Hippocampal formation (tissue), 2 donors: ENCODE data around the gene LRRC4C.
A peak's percentile ranks its signal among the peaks of the same experiment; 100 is the strongest.
"Not testable (repeated sequence)": the region's sequence is repeated elsewhere in the genome, so short reads cannot be mapped to it uniquely, and the experiment has no call there.

Source experiments
- DNase-seq, 2 donors: peaks; one replicate each; lab custom pipeline; 2025; lab: John Stamatoyannopoulos, UW

The LRRC4C gene

DNA sequence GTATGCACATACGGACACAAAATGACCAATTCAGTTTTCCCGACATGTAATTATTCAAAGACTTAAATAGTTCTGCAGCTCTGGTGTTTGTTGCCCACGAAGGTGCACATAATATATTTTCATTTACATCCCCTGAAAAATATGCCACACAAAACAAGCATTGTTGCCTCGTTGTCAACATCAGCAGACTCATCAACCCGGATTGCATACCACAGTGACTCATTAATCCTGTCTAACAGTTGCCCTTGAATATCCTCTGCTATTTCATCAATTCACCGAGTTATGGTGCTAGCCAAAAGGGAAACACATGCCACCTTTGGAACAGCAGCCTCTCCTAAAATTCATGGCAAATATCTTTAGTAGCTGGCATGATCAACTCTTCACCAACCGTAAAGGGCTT is 582.2 kb downstream of the LRRC4C start:
- no peak for DNase-seq

DNA sequence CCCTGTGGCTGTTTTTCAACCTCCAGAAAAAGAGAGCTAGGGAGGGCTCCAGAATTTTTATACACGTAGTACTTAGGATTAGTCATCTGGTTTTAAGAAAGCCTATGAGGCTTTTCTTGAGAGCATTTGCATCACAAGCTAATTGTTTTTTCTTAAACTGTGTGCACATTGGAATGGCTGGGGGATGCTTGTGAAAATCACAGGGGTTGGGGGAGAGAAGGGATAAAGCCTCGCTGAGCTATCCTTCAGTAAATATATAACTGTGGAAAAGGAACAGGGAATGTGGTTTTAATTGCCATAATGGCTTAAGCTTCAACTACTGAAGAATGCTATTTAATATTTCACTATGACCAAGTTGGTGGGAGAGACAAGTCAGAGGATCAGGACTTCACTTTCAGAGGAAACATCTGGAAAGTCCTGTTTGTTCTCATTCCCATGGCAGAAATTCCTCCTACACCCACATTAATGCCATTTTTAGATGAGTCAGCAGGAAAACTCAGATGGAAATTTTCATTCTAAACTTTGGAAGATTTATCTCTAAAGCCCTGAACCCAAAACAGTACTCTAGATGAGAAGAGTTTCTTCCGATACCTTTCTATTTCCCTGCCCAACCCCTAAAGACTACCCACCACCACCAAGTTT is 591.3 kb downstream of the LRRC4C start:
- DNase-seq, result no peak

DNA sequence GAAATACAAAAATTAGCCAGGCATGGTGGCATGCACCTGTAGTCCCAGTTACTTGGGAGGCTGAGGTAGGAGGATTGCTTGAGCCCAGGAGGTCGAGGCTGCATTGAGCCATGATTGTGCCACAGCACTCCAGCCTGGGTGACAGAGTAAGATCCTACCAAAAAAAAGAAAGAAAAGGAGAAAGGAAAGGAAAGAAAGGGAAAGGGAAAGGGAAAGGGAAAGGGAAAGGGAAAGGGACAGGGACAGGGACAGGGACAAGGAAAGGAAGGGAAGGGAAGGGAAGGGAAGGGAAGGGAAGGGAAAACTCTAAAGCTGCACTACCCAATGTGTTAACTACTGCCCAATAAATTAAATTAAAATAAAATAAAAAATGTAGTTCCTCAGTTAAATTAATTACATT is 601.7 kb downstream of the LRRC4C start:
- DNase-seq, result not testable (repeated sequence)

DNA sequence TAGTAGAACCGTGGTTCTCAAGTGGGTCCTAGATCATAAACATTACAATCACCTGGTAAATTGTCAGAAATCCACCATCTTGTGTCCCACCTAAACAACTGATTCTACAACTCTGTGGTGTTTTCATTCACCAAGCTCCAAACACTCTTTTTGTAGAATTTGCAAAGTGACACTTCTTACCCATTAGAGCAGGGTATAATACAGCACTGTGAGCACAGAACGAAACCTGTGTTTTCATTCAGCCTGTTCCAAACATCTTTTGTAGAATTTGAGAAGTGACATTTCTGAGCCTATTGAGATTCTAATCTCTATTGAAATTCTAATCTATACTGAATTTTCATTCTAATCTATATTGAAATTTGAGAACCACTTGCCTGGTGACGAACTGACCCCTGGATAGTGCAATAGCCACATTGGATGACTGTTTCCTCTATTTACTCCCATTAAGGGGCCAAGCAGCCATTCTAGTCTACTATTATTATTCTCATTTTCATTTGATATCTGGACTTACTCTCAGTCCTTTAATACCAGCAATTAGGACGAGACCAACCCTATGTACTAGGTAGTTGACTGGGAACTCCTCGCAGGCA is 616.6 kb downstream of the LRRC4C start:
- no peak for DNase-seq

DNA sequence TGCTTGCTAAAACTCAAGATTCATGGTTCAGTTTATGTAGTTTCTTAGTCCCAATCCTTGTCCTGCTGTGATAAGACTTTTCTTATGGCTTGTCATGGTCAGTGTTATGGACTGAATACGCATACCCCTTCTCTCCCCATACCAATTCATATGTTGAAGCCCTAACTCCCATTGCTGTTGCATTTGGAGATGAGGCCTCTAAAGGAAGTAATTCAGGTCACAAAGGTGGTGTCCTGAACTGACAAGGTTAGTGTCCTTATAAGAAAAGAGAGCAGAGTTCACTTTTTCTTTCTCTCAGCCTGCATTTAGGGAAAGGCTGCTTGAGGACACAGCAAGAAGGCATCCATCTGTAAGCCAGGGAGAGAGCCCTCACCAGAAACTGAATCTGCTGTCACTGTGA is 618.2 kb downstream of the LRRC4C start:
- no peak for DNase-seq

DNA sequence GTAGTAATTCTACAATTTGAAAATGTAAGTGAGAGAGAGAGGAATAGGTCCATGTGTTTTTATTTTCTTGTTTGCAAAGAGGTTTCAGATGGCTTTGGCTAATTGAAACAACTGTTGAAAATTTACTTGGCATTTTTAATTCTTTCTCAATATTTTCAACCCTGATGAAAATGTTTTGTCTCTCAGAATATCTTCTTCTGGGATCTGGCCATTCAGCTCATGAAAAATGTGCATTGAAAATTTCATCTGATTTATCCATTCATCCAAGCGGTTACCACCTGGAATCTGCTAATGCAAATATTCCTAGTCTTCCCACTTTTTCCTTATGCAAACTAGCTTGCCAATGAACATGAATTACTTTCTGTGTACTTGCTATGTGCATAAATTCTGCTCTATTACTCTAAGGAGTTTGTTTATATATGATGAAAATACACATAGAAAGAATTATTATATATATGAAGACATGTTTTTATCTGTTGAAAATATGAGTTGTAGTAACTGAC is 621.2 kb downstream of the LRRC4C start:
- no peak for DNase-seq

DNA sequence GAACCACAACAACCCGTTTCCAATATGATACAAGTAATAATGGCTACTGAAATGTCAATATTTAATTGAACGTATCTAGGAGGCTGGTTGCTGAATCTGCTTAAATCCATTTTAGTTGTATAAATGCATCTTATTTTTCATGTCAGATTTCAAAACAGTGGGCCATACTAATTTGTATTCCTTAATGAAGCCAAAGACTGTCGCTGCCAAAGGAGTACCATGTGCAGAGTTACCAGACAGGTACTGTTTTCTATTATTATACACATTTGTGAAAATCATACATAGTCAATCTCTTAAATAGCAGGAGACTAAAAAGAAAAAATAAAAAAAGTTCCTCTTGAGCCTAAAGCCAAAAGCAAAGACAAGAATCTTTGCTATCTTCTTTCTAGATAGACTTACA is 632.3 kb downstream of the LRRC4C start:
- no peak for DNase-seq

DNA sequence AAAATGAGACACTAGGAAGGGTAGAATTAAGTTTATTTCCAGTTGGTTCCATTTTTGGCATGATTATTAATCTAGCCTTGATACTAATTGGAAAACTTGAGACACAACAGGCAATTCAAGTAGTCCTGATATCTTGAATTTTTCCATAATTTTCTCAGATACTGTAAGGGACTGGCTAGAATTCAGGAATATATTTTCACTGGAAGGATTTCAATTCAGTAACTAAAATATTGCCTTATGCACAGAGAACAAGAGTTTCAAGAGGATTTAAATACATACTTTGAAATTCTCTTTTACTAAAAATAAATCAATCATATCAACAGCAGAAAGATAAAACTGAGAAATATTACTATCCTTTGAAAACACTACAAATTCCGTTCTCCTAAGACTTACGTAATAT is 632.9 kb downstream of the LRRC4C start:
- no peak for DNase-seq

DNA sequence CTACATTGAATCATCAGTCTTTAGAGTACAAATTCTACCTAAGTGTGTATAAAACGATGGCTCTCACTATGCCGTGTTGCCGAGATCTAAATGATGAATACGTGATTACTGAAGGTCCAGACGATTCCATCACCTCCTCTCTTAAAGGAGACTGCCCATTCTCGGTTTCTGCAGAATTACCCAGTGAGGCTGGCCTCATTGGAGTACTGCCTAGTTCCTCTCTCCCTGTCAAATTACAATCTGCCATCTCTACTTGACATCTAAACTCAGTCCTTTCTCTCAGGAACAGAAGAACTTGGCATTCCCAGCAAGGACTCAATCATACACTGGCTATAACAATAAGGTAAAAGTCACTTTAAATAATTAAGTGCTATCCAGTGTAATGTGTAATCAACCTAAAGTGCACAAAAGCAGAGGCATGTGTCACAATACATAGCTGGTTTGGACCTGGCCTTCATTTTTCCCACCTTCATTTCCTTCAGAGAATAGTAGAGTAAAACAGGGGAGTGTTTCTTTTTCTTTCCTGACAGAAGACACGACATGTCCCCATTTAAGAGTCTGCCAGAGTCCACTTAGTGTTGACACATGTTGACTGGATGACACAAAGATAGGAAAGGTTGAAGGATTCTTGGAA is 634.1 kb downstream of the LRRC4C start:
- no peak for DNase-seq

DNA sequence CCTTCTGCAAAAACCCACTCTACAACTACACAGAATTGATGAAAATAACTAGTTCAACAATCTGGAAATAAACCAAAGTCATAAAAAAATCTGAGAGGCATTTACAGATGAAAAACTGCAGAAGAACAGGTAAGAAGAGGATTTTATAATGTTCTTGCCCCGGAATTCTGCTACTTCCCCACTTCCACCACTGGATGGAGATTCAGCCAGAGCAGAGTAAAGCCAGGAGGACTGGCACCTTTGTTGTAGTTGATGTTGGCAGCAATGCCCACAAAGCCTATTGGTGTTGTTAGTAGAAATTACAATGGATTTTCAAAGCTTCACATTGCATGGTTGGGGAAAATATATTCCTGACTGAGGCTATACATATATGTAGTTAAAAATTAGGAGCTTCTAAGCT is 640.2 kb downstream of the LRRC4C start:
- DNase-seq, result no peak

DNA sequence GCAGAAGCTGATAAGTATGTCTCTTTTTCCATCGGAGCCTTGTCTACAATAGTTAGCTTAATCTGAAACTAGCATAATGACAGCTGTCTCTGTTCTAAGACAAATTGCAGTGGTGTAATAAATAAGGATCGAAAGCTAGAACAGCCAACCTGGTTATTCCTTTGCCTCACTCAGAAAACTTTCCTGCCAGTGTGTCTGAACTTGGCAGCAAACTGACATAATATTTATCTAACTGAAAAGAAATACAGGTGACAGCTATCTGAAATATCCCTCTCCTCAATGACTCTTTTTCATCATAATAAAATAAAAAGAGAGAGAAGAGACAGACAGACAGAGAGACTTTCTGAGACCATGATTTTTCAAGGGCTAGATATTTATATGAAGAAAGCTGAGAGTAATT is 642.5 kb downstream of the LRRC4C start:
- no peak for DNase-seq

DNA sequence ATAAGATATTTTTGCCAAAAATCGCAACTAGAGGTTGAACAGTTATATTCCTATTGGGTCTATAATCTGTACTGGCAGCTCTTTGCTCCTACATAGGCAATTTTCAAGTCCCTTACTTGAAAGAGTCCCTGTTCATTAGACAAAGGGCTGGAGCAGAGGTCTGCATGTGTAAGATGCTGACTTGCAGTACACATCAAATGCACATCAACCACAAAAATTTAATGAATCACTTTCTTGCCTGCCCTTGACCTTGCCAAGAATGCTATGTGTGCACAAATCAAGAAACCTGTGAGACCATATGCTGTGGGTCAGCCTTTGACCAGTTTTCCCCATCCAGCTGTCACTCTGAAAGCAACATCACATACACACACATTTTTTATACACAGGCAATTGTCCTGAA is 661.5 kb downstream of the LRRC4C start:
- no peak for DNase-seq

DNA sequence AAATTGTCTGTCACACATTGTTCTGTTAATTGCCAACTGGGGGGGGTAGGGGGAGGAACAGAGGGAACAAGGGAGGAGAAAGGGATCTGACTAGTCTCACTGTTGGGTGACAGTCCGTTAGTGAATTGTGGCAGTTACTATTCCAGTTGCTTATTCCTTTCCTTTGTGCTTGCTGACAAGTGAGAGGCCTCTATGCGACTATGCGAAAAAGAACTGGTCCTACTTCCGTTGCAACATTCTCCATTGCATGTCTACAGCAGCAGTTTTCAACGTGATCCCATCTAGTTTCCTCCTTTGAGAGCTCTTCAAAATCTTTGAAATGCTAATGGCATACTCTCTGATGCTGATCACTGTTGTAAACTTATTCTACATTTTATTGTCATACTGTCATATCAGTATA is 672.2 kb downstream of the LRRC4C start:
- no peak for DNase-seq

DNA sequence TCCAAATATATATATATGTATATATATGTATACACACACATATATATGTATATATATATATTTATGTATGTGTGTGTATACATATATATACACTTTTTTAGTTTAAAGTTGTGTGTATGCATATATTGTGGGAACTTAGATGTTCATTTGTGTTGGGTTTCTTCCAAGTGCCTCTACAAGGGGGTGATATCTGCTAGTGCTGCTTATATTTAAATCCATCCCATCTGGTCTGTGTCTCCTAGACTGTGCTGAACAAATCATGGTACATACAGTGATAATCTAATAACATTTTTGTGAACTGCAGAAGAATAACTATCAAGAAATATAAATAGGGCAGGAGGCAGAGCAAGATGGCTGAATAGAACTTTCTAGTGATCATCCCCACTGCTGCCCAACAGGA is 696.4 kb downstream of the LRRC4C start:
- DNase-seq, result no peak

DNA sequence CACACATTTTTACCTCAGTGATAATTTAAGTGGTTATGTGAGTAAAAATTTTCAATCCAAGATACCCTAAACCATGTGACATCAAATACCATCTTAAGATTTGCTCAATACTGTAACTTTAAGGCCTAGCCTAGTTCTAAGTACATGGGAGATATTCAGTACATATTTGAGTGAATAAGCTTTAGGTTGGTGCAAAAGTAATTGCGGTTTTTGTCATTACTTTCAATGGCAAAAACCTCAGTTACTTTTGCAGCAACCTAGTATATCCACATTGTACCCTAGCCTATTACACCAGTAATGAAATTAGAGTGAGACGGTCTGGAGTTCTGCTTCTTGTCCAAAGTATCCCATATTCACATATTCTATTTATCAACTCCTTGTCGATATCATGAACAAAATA is 700.1 kb downstream of the LRRC4C start:
- DNase-seq, result no peak

DNA sequence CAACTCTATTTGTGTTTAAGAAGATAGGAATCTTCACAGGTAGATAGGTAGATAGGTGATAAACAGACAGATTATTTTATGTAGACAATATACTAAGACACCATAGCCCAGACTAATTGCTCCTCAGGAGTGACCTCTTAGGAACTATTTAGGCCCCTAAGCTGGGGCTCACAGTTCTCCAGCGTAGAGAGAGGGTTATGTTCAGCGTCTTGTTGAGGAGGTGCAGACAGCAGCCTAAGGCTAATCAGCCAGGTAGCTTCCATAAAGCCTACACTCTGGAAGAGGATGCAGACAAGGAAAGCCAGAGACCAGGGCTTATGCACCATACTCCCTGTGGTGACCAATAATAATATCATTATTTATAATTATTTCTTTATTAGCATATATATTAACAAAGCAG is 705.2 kb downstream of the LRRC4C start:
- no peak for DNase-seq

DNA sequence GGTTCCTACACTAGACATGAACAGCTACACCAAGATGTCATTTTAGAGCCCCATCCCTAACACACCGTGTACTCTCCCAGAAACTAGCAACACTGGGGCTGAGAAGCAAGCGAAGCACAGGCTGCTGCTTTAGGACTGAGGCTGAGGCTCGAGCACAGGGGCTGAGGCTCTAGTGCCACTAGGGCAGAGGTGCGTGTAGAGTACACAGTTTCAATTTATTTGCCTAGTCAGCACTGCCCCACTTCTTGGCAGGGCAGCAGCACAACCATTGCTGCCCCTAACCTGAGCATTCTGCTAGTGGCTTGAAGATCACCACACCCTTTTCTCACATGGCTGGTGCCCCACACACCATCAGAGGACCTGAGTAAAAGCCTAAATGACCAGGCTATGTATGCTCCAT is 713.2 kb downstream of the LRRC4C start:
- no peak for DNase-seq

DNA sequence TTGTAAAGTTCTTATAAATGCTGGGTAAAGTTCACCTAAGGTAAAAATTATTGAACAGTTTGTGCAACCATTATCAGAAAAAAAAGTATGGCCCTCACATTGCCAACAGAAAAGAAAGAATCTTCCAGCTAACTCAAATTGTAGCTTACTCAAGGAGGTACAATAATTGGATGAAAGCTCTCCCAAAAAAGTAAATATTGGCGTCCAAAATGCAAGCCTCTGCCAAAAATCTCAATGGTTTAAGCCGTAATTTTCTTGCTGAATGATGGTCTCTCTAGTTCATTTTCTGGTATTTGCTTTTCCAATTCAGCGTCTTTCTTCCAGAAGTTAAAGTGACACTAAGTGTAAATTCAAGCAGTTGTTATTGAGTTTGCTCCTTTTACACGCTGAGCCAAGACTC is 727.3 kb downstream of the LRRC4C start:
- DNase-seq, result peak in 1 of 2 donors; percentile 16

DNA sequence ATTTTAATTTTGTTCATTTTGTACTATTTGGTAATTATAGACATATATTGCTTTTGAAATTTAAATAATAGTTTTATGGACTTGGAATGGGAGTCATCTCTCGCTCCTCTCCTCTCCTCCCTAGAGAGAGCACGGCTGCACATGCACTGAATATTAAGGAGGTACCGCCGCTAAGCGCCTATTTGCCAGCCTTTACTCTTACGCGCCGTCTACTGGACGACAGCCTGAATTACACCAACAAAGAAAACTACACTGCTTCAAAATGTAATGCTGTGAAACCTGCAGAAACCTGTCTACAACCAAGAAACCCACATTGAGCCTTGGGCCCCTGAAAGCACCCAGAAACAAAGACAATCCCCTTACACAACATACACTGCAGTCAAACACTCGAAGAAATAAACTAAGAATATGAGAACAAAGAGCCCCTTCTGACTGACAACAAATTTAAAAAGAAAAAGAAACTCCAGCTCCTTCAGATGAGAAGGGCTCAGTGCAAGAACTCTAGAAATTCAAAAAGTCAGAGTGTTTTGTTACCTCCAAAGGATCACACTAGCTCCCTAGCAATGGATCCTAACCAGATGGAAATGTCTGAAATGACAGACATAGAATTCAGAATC is 737.2 kb downstream of the LRRC4C start:
- DNase-seq, result no peak

DNA sequence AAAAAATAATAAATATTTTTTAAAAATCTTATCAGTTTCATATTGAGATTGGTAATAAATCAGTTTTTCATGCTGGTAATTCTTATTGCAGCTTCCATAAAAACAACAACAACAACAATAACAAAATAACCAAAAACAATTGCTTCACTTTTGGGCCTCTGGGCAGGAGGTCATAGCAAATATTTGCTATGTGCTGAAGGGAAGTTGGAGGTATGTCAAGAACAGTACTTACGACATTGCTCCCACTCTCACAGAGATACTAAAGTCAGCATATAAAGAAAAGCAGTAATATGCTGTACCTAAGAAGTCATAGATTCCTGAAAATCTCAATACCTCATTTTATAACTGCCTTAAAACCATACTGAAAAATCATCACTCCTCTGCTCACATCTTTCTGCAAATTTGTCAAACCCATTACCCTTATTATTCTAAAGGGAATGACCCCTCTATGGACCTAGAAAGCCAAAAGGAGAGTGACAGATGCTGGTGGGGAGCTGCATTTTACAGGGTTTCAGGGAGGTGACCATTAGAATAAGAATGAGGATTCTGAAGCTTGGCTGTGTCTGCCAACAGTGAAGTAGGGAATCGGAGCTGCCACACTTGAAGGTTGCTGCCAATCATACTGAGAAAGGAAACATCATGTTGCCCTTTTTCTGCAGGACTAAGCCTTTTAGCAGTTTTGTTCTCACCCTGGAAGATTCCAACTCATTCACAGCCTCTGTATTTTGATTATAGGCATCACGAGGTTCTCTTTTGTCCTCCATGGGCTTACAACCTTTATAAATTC is 742.9 kb downstream of the LRRC4C start:
- no peak for DNase-seq

DNA sequence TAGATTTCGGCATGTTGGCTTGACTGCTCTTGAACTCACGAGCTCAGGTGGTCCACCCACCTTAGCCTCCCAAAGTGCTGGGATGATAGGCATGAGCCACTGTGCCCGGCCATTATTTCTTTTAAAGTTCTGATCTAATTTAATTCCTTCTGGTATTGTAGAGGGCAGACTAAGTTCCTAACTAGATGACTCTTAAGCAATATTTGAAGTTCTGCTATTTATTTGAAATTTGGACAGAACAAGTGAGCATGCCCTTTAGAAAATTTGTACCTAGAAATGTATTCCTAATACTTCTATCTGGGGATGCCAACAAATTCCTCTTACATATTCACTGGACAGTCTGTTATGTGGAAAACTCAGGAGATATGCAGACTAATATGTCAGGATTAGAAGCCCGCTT is 746.4 kb downstream of the LRRC4C start:
- no peak for DNase-seq

DNA sequence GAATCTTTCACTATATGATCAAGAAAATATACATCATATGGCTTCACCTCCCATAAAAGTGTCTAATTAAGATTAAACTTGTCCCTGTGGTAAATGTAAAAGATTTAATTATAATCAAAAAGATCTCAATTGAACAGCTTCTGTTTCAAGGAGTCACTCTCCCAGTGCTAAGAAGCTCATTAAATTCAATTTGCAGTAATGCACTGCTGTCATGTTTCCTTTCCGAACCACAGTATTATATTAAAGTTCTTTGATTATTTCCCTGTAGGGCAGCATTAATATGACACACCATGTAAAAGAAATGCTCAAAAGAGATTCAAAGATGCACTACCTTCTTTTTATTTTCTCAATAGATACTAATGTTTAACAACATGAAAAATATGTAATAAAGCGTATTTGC is 758.4 kb downstream of the LRRC4C start:
- no peak for DNase-seq
